PFSK-1 (cell line): Measurements from ENCODE around the gene POU2F2.
A peak's percentile ranks its signal among the peaks of the same experiment; 100 is the strongest.

Experiments used
- FOXP2 ChIP-seq: optimal IDR thresholded peaks from 2 replicates; pipeline ENCODE3; 2011; ENCODE audit warnings: borderline replicate concordance, control low read depth, inconsistent platforms; ENCODE audit not compliant: insufficient read depth; ENCODE audit errors: extremely low read length, extremely low read depth
- POLR2AphosphoS5 ChIP-seq: IDR thresholded peaks from 2 replicates; pipeline ENCODE4 v1.6.1; 2012; ENCODE audit warnings: low read depth, mild to moderate bottlenecking, control low read depth, low read length, moderate library complexity
- SIN3A ChIP-seq: IDR thresholded peaks from 2 replicates; pipeline ENCODE4 v1.6.1; 2012; ENCODE audit warnings: mild to moderate bottlenecking, low read length, moderate library complexity, borderline replicate concordance; ENCODE audit not compliant: insufficient read depth
- TAF1 ChIP-seq: IDR thresholded peaks from 2 replicates; pipeline ENCODE4 v1.6.1; 2012; ENCODE audit warnings: low read length, control low read depth, borderline replicate concordance; ENCODE audit not compliant: insufficient read depth
- TF ChIP-seq, protein P1 (sequence below), 2 experiments: IDR thresholded peaks; 2 replicates each; pipeline versions ENCODE4 v1.6.1 to v1.8.0; 2011 to 2012; ENCODE audit warnings: low read depth in 2 of 2, low read length in 2 of 2, control low read depth in 1 of 2, inconsistent platforms in 1 of 2, mild to moderate bottlenecking in 1 of 2, moderate library complexity in 1 of 2; ENCODE audit not compliant: insufficient read depth in 1 of 2

POU2F2 gene

DNA sequence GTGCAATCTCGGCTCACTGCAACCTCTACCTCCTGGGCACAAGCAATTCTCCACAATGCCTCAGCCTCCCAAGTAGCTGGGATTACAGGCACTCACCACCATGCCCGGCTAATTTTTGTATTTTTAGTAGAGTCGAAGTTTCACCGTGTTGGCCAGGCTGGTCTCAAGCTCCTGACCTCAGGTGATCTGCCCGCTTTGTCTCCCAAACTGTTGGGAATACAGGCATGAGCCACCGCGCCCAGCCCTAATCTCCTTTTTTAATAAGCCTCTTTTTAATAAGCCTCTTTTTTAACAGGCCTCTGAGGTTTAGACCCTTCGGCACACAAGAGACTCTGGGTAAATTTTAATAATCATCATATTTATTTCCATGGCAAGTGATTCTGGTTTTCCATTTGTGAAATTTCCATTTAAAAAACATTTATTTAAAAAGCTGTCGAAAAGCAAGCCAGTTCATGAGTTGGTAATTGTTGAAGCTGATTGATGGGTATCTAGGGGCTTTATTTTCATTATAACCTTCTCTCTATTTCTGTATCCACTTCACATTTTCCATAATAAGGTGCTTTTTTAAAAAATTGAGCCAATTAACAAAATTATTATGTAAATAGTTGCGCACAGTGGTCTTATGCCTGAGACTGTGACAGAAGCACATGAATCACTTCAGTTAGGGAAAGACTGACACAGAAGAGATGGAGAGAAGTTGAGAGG is 11.8 kb downstream of the POU2F2 start:
- TF ChIP-seq, protein P1, sequence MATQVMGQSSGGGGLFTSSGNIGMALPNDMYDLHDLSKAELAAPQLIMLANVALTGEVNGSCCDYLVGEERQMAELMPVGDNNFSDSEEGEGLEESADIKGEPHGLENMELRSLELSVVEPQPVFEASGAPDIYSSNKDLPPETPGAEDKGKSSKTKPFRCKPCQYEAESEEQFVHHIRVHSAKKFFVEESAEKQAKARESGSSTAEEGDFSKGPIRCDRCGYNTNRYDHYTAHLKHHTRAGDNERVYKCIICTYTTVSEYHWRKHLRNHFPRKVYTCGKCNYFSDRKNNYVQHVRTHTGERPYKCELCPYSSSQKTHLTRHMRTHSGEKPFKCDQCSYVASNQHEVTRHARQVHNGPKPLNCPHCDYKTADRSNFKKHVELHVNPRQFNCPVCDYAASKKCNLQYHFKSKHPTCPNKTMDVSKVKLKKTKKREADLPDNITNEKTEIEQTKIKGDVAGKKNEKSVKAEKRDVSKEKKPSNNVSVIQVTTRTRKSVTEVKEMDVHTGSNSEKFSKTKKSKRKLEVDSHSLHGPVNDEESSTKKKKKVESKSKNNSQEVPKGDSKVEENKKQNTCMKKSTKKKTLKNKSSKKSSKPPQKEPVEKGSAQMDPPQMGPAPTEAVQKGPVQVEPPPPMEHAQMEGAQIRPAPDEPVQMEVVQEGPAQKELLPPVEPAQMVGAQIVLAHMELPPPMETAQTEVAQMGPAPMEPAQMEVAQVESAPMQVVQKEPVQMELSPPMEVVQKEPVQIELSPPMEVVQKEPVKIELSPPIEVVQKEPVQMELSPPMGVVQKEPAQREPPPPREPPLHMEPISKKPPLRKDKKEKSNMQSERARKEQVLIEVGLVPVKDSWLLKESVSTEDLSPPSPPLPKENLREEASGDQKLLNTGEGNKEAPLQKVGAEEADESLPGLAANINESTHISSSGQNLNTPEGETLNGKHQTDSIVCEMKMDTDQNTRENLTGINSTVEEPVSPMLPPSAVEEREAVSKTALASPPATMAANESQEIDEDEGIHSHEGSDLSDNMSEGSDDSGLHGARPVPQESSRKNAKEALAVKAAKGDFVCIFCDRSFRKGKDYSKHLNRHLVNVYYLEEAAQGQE (IDR thresholded peaks at IDR 0.05; ENCODE audit: insufficient read depth in 1 of 2, low read depth in 2 of 2, low read length in 2 of 2) = no peak
- TF ChIP-seq POLR2AphosphoS5 = no peak
- no peak for TF ChIP-seq SIN3A
- no peak for TF ChIP-seq FOXP2
- TF ChIP-seq TAF1 = no peak

DNA sequence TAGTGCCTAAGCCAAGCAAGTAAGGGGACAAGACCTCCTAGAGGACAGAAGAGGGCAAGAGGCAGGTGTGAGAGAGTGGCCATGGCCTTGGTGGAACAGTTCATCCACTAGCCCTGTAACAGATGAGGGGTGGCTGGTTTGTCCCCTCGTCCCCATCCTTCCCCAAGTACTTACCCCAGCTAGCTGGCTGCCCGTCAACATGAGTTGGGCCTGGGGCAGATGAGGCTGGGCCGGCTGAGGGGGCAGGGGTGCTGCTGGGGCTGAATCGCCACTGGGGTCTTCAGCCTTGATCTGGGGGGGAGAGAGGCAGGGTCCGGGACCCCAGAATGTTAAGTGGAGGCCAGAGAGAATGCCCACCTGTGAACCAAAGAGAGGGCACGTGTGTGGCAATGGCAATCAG is 15.2 kb downstream of the POU2F2 start:
- no peak for TF ChIP-seq FOXP2
- TF ChIP-seq POLR2AphosphoS5 = no peak
- TF ChIP-seq SIN3A = no peak
- TF ChIP-seq, protein P1 (IDR thresholded peaks at IDR 0.05; ENCODE audit: insufficient read depth in 1 of 2, low read depth in 2 of 2, low read length in 2 of 2) = no peak
- TF ChIP-seq TAF1 = no peak

DNA sequence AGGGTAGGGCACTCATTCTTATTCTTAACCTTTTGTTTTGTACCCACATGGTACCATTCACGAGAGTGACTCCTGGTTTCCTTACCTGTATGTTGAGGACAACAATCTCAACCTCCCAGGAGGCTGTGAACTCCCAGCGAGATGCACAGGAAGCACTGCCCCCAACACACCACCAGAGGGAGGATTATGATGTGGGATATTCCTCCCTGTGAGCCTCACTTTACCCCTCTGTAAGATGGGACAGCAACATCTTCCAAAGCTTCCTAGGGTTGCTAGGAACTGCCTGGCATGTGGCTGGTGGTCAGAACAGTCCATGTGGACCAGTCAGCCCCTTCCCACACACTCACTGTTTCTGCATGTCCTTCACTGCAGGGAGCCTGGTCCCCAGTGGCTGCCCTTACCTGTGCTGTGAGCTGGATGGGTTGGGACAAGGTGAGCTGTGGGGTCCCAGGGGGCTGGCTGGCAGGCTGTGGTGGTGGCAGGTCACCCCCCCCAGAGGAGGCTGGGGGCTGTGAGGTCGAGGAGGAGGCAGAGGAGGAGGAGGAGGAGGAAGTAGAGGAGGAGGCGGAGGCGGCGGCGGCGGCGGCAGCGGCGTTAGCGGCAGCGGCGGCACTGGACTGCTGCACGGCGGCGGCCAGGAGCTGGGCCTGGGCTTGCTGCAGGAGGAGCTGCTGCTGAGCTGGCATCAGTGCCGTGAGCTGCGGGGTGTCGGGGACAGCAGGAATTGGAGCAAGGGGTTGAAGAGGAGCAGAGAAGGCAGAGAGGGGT is 15.8 kb downstream of the POU2F2 start:
- TF ChIP-seq TAF1 (no peak), SIN3A (no peak), FOXP2 (no peak)

DNA sequence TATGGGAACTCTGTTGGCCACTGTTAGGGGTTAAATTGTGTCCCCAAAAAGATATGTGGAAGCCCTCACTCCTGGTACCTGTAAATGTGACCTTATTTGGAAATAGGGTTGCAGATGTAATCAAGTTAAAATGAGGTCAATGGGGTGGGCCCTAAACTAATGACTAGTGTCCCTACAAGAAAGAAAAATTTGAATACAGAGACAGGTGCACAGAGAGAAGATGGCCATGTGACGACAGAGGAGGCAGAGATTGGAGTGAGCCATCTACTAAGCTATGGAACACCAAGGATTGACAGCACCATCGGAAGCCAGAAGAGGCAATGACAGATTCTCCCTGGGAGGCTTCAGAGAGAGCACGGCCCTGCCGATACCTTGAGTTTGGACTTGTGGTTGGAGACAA is 16.5 kb downstream of the POU2F2 start:
- TF ChIP-seq, protein P1 (IDR thresholded peaks at IDR 0.05; ENCODE audit: insufficient read depth in 1 of 2, low read depth in 2 of 2, low read length in 2 of 2) = no peak
- TF ChIP-seq POLR2AphosphoS5 (no peak), FOXP2 (no peak), SIN3A (no peak), TAF1 (no peak)

DNA sequence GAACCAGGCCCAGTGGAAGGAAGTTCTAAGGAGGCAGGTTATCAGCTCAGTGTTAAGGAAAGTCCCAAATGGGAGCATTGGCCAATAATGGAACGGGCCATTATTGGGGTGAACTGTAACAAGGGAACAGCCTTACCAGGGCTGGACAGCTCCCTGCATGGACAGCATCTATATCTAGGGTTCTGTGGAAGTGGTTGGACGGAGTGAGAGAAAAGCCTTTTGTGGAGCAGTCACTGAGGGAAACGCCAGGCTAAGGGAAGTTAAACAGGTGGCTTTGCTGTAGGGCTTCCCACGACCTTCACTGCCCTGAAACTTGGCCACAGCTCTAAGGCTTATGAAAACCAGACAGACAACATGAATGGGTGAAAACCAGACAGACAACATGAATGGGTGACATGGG is 17.0 kb downstream of the POU2F2 start:
- TF ChIP-seq, protein P1 (IDR thresholded peaks at IDR 0.05; ENCODE audit: insufficient read depth in 1 of 2, low read depth in 2 of 2, low read length in 2 of 2) = peak; percentile 77 to 92
- TF ChIP-seq FOXP2 = no peak
